Esophagus squamous epithelium (tissue), 4 donors: ENCODE measurements around the gene PRDX3.
A peak's percentile ranks its signal among the peaks of the same experiment; 100 is the strongest.

Experiments used
- POLR2A ChIP-seq, 4 donors: fragments of 450-650 bp; IDR thresholded peaks; one replicate each; pipeline ENCODE4 v1.6.1; 2017; ENCODE audit warnings: antibody characterized with exemption in 4 of 4, mild to moderate bottlenecking in 4 of 4, moderate library complexity in 3 of 4
- TF ChIP-seq, protein P1 (sequence below), 6 experiments: fragments of 450-650 bp in 4 of 6; fragments of 200-600 bp in 2 of 6; sonication (generic) in 2 of 6; IDR thresholded peaks; one replicate each; pipeline ENCODE4 v1.5.1; 2016 to 2019; ENCODE audit warnings: antibody characterized with exemption in 6 of 6, mild to moderate bottlenecking in 4 of 6, moderate library complexity in 4 of 6

- TF ChIP-seq POLR2A (IDR thresholded peaks at IDR 0.05) = peak in 1 of 4 donors; percentile 17
- TF ChIP-seq, protein P1, sequence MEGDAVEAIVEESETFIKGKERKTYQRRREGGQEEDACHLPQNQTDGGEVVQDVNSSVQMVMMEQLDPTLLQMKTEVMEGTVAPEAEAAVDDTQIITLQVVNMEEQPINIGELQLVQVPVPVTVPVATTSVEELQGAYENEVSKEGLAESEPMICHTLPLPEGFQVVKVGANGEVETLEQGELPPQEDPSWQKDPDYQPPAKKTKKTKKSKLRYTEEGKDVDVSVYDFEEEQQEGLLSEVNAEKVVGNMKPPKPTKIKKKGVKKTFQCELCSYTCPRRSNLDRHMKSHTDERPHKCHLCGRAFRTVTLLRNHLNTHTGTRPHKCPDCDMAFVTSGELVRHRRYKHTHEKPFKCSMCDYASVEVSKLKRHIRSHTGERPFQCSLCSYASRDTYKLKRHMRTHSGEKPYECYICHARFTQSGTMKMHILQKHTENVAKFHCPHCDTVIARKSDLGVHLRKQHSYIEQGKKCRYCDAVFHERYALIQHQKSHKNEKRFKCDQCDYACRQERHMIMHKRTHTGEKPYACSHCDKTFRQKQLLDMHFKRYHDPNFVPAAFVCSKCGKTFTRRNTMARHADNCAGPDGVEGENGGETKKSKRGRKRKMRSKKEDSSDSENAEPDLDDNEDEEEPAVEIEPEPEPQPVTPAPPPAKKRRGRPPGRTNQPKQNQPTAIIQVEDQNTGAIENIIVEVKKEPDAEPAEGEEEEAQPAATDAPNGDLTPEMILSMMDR (IDR thresholded peaks at IDR 0.05) = peak; percentile 62 to 77 (median 74)
Measured at GRCh38 chr10:119209035-119209735, 30.6 kb upstream of the PRDX3 start.
